GM19372 (cell line): Measurements from ENCODE around the gene HOXA9.

Source experiments
- ATAC-seq: cut with Tn5 transposase; IDR thresholded peaks from one replicate; pipeline ENCODE4 v1.9.1; 2021; ENCODE audit warnings: mild to moderate bottlenecking, low read depth, moderate library complexity; ENCODE audit not compliant: unreplicated experiment

Gene HOXA9

DNA sequence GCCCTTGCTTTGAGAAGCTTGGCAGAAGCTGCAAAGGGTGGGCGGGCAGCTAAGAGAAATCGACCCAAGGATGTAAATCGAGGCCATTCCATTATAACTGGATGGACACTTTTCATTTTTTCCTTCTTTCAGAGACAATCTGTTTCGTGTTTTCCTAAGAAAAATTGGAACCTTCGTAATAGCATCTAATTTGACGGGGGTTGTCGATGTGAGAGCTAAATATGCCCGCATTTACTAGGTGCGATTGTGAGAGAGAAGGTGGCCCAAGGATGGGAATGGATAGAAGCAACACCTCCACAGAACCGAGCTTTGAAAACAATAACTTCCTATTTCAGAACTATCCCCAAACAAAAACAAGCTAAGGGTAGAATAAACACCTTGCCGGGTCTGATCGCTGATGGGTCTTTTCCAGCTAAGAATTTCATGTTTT, 33.9 kb downstream of the HOXA9 start:
- no peak for ATAC-seq

DNA sequence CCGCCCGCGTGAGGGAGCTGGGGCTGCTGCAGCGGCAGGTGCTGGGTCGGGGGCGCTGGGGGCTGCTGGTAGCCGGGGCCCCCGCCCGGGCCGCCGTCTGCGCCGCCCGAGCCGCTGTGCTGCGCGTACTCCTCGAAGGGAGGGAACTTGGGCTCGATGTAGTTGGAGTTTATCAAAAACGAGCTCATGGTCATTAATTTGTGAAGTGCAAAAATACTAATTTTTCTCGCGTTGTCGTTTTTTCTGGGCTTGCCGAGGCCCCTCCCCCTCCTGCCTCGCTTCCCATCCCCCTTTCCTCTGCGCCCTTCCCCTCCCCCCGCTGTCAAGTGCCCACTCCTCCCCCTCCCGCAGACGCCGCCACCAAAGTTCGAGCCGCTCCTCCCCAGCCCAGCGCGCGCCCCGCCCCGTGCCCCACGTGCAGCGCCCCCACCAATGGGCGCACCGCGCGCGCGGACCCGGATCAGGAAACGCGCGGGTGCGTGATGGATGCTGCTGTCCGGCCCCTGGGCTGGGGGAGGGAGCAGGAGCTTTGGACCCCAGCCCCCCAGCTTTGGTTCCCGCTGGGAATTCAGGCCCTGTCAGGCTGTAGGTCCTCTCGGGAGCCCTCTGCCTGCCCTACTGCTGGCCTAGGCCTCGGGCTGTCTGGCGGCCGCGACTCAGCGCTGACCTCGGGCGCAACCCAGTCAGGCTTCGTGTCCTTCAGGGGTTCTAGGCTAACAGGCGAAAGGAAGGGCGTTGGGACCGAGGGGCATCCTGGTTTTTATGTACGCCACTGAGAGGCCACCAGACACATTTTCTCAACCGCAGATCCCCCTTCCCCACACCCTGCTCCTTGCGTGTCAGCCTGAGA, 34.6 kb downstream of the HOXA9 start, which contains the start of gene HOXA4:
TSS of gene HOXA4 (minus strand) at position 218 of the 850 bp plus-strand sequence. CDS start at position 194, 24 bp downstream.
- no peak for ATAC-seq

DNA sequence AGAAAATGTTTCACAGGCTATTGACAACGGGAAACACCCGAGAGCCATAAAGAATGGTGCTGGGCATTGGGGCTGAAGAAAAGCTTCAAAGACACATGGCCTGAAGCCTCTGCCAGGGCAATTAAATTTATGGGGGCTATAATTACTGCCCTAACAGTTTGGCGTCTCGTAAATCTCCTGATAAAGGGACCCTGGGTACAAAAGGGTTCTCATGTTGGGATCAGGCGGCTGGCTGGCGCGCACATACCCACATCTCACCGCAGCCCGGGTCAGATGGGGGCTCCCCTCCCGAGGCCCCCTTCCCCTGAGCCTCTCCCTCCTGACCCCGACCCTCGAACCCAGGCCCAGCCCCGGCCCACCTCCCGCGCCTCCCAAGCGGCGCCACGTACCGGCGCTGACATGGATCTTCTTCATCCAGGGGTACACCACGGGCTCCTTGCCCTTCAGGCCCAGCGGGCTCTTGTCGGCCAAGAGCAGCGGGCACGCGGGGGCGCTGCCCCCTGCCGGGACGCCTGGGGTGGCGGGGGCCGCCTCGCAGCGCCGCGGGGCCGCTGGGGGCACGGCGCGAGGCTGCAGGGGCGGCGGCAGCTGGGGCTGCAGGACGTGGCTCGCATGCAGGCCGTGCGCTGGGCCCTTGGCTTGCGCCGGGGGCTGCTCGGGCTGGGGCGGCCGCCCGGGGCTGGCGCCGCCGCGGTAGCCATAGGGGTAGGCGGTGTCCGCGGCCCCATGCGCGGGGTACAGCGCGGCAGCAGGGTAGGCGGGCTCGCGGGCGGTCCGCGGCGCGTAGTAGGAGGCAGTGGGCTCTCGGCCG, 35.4 kb downstream of the HOXA9 start:
- ATAC-seq, result no peak

DNA sequence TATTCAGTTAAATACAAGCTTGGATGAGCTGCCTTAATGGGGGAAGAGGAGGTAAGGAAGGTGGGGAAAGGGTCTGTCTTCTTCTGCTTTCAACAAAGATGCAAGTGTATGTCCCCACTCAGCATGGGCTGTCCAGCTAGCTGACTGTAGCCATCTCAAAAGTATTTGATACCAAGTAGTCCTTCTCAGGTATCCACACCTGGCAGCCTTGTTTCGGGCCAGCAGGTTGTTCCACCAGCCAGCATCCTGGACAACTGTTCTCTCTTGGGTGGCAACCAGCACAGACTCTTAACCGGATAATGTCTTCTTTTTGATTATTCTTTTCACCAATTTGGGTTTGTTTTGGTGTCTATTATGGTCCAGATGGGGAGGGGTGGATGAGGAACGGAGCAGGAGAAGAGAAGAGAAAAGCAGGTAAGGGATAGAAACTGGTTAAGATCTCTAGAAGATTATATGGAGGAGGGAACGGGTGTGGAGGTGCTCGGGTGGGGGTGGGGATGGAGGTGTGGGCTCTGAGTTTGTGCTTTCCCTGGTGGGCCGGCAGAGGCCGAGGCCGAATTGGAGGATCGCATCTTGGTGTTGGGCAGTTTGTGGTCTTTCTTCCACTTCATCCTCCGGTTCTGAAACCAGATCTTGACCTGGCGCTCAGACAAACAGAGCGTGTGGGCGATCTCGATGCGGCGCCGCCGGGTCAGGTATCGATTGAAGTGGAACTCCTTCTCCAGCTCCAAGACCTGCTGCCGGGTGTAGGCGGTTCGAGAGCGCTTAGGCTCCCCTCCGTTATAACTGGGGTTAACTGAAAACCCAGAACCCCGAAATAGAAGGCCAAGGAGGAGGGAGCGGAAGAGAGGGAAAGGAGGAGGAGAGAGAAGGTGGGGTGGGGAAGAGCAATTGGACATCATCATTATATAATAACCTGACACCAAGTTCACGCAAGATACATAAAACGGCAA, 36.3 kb downstream of the HOXA9 start:
- no peak for ATAC-seq

DNA sequence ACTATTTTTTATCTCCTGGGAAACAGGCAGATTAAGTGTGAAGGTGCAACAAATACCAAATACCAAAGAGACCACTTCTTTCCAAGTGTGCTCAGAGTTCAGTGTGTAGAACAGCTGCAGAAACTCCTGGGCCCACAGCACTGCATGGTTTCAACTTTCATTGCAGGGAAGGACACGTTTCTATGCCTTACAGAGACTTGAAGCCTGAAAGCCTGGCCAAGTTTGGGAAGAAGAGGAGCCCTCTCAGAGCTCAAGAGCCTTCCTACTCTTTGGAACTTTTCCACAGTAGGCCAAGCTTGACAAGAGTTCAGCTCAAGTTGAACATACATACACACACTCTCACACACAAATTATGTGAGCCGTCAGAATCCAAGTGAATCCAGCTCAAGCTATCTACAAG, 37.3 kb downstream of the HOXA9 start:
- ATAC-seq, result no peak

DNA sequence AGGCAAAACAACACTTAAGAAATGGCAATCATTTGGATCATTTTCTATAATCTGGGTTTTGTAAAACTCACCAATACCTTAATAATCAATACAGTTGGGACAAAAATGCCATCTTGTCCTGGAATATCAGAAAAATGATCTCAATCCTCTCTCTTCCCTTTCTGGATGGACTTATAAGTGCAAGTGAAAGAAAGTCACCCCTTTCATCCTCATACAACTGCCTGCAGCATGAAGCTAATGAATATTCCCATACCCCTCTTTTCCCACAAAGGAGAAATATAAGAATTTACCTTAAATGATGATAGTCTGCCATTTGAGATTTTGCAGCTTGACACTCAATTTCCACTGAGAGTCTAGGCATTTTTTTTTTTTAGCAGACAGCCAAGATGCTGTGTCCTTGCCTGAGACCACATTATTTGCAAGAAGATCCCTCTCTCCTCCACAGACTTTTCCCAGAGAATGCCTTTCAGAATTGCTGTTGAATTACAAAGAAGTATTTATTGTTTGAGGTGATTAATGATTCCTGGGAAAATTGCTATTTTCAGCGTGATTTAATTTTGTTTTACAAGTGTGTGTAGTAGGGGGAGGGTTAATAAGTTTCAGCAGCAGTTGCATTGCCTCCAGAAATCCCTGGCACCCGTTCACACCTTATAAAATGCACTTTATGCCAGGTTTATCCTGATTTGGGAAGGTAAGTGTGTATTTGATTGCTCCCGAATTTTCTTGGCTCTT, 38.6 kb downstream of the HOXA9 start:
- ATAC-seq, result no peak

DNA sequence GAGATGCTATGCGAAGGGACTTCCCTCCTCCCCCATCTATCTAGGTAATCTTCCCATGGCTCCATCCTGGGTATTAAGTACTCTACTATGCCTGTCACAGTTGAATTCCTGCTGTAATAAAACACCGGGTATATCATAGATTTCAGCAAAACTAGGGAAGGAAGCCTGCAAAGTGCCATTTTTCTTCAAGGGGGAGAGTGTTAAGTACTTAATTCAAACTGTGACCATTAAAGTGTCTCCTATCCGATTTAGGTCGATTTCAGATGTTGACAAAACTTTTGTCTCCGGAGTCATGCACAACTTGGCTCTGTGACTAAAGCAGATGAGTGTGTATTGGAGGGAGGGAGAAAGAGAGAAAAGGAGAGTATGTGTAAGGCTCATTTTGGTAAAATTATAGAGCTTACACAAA, 39.3 kb downstream of the HOXA9 start:
- ATAC-seq, result no peak

DNA sequence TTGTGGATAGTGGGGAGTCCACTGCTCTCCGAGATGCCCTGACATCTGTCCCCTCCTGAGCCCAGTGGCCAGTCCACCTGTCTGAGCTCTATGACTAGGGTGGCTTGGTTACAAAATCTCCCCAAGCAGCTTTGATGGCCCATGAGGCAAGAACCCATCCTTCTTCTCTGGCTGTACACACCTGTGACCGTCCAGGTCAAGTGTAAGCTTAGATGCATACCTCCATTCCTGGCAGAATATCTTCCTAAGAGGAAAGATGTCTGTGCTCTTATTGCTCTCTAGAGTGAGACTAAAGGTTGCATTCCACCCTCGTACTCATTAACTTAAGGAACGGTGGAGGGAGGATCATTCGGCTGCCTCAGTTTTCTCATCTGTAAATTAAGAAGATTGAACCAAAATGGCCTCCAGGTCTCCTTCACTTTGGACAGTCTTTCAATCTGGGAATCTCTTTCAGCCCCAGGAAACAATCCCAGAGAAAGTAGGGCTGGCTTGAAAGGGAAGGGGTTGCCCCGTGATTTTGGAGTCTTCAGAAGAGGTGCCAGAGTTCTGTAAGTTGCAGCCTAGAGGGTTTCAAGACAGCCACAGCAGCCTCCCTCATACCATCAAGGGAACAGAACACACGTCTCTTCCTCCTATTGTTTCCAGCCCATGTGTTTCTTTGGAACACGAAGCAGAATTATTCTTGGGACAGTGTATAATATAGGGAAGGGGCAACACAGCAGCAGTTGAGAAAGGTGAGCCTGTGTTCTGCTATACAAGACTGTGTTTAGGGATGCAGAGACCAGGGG, 40.2 kb downstream of the HOXA9 start:
- ATAC-seq, result no peak

DNA sequence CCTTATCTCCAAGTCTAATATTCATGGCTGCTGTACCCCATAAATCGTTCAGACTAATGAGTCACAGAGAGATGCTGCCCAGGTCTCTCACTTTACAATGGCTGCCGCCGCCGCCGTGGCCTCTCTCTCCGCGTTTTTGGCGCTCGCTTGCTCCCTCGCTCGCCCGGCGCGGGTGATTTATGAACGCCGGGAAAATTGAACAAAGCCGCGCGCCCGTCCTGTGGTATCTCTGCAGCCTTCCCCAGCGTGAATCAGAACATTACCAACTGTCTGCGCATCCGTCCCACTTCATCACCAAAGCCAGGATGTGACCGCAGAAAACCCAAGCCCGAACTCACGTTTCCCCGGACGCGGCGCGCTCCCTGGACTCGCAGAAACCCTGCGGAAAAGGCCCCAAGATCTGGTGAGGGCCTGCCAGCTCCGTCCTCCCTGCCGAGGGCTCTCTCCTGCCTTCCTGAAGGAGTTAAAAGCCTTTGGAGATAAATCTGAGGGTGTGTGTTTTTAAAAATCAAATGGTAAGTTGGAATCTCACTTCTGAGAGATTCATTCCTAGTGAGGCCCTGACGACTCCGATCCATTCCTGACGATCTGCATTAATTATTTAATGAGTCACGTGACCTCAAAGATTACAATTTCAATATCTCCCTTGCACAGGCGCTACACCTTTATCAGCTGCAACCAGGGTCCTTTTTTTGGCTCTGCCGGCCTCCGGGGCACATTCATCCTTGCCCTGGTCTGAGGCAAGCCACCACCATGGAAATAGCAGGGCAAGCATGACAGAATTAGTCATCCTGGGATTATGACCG, 41.0 kb downstream of the HOXA9 start:
- no peak for ATAC-seq

DNA sequence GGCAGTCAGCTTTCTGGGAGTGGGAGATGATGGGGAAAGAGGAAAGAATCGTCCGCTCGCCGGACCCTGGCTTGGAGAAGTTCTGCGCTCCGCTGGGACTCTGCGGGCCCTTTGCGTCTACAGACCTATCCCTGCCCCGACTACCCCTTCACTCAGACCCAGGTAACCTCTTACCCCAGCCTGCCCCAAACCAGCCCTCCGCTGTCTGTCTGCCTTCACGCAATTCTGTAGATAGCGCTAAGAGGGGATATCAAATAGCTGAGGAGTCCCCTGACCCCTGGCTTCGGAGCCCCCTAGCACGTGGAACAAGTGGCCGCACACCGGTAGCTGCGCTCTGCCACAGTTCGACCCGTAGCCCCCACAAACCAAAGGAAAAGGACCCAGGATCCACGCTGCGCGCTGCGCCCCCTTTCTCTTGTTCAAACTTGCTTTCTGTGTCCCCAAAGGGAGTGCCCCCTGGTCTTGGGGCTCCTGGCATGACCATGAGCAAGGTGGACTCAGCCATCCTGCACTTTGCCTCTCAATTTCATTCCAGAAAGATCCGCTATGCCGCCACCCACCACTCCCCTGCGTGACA, 41.8 kb downstream of the HOXA9 start:
- no peak for ATAC-seq

DNA sequence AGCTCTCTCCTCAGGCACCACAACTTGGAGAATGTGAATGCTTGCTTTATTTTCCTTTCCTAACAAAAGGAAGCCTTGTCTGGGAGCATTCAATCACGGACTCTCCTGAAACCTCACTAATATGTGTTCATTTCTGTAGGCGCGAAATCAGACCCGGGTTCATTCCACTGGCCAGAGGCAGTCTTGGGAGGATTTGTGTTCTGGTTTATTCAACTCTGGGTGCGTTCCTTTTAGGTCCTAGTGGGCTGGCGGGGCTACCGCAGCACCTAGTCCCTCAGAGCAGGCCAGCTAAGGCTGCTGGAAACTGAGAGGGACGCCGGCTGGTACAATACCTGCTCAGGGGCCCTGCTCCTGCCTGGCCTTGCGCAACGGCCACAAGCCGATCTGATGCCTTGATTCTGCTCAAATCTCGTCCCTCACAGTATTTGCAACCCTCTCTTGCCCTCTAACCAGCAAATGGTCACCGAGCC, 42.3 kb downstream of the HOXA9 start:
- no peak for ATAC-seq

DNA sequence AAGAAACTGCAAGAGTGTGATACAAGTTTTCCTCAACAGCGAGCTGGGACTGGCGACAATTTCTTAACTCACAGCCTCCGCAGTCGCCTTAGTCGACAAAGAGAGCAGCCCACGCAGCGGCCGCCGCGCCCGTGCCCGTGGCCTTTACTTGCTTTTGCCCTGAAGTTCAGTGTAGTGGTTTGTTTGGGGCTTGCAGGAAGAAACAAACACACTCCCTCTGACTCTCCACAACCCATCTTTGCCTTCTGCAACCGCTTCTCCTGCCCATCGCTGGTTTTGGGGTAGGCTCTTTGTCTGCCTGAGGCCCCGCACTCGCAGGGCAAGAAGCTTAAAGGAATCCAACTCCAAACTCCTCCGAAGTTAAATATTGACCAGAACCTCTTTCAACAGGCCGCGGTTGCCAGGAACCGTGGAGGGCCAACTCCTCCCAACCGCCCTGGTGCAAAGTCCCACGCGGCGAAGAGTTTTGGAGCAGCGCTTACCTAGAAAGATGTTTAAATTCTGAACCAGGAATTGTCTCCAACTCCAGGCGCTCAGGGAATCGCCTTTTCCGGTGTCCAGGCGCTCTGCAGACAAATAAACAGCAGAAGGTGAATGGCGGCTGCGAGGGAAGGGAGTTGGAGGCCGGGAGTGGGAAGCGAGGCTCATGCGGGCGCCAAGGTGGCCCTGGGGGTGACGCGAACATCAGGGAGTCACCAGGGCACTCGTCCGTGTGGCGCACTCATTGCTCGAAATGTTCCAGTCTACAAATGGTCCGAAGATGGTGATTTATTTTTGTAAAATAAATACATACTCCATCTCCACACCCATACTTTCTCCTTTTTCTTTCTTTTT, 43.0 kb downstream of the HOXA9 start:
- no peak for ATAC-seq

DNA sequence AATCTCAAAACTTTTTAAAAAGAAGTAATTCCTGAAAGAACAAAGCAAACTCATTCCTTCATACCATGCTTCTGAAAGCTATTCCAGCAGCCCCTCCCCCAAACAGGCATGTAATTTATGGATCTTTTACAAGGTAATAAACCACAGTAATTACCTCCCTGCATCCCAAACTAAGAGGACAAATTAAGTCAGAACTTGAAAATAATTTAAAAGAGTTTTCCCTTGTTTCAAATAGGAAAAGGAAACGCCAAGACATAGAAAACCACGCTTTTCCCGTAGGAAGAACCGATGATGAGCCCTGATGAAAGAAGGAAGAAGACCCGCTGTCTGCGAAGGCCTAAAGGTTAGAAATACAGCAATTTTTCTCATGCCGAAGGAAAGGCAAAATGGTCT, 43.7 kb downstream of the HOXA9 start:
- ATAC-seq, result no peak

DNA sequence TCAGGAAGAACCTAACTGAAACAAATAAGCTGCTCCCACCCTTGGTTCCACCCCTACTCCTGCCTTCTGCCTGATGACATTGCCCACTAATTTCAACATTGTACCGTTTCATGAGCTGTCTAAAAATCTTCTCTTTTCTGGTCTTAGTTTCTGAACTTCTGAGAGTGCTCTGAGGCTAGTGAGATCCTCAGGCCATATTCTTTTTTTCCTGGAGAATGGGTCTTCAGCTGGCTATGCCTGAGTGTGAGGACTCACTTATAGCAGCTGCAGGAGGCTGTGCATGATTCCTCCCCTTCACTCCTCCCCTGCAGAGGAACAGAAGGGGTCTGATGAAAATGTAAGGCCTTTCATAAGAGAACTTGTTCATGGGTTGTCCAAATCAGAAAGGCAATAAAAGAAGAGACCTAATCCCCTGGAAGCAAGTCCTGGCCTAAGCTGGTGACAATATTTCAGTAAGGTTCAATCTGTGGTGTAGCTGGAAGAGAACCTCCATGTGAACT, 45.9 kb downstream of the HOXA9 start:
- no peak for ATAC-seq

DNA sequence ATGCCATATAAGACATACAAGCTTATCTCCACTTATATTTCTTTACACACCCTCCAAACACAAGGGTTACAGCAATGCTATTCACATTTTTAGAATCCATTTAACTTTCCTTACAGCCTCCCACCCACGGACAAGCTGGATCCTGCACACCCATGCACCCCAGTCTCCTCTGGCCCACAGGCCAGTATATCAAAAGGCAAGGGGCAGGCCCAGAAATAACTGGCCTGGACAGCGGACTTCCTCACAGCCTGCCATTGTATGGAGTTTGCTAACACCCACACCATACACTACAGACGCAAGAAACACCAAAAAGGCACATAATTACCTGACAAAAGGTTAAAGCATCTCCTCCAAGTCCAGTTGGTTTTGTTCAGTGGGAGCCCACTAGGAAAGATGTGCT, 46.8 kb downstream of the HOXA9 start:
- no peak for ATAC-seq

DNA sequence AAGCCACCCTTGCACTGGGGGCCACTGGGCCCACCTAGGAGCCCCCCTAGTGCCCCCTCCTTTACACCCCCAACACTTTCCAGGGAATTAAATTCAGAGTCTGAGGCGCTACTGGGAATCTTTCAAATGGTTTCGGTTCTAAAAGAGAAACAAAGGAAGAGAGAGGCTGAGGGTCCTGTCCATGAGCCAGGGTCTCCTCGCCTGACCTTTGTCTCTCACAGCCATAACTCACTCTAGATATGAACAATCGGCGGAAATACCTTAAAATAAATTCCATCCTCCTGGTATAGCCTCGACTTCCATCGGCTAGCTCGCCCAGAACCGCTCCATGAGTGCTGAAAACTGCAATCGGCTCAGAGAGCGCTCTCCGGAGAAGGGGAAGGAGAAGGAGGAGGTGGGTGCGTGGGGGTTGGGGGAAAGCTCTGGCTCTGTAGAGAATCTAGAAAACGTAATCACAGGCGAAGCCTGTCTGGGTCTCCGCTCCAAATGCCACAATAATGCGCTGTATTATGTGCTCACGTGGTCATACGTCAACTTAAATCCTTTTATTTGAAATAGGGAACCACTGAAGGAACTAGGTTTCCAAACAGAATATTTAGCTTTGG, 47.3 kb downstream of the HOXA9 start:
- ATAC-seq, result no peak
